ENCODE data around the gene TES.

TES gene

DNA sequence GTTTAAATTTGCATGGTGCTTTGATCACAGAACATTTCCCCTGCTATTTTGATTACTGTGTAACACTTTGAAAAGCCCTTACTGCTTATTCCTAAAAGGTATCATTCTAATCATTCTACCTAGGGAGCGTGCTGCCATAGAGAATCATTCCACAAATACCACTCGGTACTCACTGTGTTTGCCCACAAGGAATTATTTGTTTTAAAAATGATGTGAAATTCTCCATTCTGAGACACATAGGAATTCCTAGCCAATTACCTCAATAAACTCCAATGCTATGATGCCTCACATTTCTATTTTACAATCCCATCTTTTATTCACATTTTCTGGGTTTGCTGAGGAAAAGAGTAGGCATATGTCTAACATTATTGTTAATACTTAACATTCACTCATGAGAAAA lies 16.2 kb upstream of the TES start:
- DNase-seq: no peak

DNA sequence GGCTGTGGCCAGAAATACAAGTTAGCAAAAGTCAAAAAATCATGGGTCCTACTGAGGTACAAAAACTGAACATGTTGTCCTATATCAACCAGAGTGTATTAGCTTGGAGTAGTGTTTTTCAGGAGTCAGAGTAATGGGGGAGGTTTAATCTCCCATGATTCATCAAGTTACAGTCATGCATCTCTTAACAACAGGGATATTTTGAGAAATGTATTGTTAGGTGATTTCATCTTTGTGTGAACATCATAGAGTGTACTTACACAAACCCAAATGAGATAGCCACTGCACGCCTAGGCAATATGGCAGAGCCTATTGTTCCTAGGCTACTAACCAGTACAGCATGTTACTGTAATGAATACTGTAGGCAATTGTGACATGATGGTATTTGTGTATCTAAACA lies 14.9 kb upstream of the TES start:
- no peak for DNase-seq

DNA sequence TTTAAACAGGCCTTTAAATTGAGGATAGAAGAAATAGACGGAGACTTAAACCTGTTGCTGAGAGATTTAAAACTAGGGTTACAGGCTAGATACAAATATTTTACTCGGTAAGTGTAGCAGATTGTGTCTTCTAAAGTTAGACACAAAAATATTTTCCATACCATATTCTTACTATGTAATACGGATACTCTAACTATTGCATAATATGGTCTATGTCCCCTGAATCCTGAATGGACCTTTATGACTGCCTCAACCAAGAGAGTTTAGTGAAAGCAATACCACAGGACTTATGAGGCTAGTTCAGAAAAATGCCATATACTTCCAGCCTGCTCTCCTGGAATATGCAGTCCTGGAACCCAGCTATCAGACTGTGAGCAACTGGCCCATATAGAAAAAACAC lies 13.4 kb upstream of the TES start:
- DNase-seq: no peak

DNA sequence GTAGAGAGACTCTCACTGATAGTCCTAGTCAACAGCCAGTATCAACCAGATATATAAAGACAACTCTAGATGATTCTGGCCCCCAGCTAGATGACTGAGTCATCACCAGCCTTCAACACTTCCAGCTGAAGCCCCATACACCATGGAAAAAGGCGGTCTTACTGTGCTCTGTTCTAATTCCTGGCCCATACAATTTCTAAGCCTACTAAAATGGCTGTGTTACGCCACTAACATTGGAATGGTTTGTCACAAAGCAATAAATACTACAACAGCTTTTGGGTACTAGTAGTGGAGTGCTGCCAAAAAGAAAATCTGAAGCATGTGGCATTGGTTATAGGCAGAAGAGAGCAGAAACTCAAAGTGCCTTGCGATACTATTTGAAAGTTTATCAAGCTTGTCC lies 13.0 kb upstream of the TES start:
- DNase-seq: no peak

DNA sequence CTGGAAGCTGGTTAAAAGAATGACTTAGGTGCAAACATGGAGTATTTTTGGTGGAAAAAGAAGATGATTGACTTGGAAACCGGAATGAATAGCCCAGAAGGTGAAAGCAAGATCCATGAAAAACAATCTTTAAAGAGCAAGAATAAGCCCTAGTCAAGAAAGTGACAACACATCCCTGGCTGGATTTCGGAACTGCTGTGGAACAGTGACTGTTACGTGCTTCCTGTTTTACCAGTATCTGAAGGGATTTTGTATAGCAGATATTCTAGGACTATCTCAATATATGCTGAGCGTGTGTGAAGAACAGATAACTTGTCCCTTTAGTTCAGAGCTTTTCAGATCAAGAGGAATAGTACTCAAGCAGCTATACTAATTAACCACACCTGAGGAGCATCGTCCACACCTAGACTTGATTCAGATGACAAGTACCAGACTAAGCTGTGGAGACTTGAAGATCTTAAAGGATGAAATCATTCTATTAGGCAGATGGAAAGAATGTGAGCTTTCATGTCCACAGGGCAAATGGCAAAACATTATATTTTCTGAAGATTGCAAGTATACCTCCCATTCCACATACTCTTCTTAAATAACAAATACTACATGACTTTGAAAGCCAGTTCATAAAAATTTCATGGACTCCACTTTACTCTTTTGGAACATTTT lies 11.5 kb upstream of the TES start:
- DNase-seq: no peak

DNA sequence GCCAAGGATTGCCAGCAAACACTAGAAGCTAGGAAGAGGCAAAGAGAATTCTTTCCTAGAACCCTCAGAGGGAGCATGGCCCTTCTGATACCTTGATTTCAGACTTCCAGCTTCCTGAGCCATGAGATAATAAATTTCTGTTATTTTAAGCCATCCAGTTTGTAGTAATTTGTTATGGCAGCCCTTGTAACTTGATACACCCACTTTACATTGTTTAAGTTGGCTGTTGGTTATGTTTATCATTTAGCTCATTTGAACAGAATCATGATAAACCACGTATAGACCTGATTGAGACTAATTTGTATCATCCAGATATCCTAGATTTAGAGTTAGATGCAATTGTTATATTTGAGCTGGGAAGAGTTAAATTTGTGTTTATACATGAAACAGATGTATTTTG lies 9.4 kb upstream of the TES start:
- no peak for DNase-seq

DNA sequence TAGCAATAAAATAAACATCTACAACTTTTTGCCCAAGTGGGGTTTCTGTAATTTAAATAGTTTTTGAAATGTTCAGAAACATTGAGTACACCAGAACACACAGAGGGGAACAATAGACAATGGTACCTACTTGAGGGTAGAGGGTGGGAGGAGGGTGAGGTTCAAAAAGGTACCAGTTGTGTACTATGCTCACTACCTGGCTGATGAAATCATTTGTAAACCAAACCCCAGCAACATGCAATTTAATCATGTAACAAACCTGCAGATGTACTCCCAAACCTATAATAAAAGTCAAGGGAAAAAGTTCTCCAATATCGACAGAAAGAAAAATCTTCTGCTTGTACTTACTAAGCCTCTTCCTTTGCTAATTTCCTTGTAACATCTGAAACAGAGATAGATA lies 4.2 kb upstream of the TES start:
- DNase-seq: no peak

DNA sequence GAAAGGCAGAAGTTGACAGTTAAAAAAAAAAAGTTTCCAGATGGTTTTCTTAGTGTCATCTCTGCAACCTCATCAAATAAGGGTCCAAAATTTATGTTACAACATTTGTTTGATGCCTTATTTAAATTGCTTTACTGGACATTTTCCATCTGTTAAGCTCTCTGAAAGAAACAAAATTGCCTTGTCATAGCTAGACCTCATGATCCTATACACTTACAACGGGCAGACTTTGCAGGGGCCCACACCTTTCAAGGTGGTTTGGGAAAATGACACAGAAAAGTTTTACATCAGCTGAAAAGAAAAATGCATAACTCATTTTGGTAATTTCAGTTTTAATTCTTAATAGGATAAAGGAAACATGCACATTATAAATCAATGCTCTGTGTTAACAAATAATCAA lies 1.4 kb upstream of the TES start:
- DNase-seq: no peak

DNA sequence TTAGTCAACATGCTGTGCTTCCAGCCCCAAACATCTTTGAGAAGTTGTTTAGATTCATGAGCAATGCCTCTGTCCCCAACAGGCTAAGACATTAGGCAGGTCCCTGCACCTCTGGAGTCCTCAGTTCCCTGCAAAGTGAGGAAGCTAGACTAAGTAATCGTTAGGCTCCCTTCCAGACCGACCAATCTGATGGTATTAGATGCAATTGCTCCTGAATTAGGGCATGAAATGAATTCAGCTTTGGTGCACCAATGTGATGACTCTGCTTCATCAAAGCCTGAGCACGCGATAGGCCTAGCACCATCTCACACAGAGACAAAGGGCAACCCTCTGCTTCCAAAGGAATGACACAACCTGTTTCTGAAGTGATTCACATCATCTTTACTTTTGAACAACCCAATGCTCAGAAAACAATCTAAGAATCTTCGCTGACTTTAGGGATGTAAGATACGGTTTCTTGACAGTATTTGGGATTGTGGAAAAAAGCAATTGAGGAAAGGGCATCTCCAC lies 723 bp upstream of the TES start:
- no peak for DNase-seq

DNA sequence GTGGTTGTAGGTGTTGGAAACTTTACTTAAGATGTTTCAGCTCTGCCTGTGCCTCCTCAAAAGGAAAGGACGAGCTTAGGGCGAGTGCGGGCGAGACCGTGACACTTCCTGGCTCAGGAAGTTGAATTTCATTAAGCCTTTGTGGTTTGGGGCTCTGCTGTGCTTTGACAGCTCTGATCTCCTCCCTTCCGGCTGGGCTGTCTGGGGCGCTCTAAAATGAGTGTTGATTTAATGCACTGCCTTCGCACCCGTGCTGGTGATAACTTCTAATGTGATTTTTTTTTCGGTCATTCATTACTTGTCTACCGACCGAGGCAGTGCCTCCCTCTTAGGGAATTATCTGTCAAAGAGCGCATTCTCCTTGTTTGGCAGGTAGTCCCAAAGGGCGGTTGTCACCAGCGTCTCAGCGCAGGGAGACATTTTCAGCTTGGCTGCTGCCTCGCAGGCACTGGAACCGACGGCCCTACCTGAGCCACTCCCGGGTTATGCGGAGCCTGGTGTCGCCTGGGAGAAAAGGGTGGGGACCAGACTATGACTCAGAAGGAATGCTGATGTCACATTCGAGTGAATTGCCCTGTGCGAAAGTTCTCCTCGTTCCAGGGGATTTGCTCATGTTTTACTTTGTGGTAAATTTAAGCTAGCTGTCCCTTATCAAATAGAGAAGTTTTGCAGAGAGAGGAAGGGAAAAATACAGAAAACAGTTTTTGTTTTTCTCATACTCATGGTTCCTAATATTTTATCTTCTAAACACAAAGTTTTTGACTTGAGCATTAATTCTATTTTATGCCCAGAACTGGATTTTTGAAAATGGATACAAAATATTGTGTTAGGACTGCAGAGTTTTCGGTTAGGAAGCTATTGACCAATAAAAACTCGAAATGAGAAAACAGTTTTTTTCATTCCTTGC lies 920 bp downstream of the TES start:
- DNase-seq: peak; percentile 88

DNA sequence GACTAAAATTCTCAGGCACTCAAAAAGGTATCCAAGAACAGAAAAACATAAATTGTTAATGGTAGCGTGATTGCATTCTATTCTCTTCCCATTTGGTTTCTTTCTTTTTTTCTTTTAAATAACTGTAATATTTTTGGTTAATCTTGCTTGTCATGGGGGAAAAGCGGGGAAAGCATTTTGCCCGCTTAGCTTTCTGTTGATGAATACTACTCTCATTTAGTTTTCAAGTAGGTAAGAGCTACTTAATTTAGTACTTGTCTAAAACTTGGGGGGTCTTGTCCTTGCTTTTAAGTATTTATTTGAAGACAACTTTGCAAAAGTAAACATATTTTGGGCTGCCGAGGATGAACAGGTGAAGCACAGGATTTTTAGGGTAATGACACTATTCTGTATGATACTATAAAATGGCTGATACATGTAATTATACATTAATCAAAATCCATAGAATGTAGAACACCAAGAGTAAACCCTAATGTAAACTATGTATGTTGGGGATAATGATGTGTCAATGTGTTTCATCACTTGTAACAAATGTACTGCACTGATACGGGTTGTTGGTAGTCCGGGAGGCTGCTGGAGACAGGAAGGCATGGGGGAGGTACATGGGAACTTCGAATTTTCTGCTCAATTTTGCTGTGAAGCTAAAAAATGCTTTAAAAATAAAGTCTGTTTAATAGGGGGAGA lies 1.7 kb downstream of the TES start:
- no peak for DNase-seq

DNA sequence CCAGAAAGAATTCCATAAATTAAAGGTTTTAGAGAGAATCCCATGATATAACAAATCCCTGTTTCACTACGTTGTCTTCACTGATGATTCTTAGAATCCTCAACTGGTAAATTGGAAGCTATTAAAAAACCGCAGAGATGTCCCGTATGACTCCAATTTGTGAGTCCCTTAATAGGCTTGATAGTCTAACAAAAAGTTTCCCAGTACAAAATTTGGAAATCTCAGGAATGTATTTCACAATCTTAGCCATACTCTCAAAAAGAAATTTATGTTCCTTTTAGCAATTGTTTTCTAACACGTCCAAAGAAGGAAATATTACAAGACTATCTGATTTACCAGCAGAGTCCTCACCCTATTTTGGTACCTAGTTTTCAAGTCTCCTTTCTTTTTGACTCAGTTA lies 2.5 kb downstream of the TES start:
- no peak for DNase-seq

DNA sequence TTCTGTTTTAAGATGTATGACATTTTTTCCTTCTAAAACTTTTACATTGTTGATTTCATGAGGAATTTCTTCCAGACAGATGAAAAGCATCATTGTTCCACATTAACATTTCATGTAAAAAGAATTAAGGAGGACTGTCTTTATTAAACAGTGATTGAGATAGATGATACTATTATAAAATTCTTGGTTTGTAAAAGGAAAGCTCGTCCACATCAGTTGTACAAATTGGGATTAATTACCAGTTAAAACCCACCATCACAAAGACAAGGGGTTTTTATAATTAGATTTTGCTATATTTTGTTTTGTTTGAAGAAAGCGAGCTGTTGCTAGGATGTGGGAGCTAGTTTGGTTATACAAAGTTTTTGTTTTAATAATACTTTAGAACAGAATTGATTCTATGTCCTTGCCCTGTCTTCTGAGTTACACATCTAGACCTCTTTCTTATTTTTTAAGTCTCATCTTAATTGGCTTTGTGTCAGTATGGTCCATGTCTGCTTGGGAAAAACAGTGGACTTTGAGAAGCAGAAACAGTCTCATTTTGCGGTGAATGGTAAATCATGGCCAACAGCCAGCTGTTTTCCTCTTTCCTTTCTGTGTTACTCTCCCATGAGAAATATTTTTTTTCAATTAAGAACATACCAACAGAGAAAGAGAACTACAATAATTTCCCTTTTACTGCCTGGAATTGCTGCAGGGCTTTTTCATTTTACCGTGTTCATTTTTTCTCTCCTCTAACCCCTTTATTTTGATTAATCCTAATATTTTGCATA lies 3.2 kb downstream of the TES start:
- DNase-seq: no peak

DNA sequence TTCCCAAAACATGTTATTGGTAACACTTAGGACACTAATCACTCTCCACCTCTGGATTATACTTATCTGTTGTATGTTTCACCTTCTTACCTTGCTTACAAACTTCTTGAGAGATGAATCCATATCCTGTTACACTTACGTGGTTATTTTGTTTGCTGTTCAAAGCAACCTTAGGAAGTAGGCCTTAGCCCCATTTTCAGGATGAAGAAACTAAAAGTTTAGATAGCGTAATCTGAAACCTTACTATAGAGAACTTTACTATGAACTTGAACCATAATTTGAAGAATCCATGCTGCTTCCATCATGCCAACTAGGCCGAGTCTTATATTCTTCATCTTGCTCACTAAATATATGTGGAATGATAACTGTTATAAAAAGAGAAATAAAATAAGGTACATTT lies 4.6 kb downstream of the TES start:
- no peak for DNase-seq

DNA sequence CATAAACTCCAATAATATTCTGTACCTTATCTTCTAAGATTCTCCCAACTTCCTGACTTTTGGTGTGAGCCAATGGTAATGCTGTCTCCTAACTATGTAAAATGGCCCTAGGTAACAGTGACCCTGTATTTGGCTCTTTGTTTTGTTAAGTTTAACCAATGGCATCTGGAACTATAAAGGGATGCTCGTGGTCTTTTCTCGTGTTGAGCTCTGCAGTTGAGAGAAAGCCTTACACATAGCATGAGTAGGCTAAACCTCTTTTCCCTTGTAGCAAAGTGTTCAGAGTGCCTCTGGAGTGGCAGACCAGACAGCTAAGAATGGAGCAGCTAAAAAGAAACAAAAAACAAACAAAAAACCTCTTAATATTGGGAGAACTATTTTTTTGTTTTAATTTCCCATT lies 5.2 kb downstream of the TES start:
- DNase-seq: no peak

DNA sequence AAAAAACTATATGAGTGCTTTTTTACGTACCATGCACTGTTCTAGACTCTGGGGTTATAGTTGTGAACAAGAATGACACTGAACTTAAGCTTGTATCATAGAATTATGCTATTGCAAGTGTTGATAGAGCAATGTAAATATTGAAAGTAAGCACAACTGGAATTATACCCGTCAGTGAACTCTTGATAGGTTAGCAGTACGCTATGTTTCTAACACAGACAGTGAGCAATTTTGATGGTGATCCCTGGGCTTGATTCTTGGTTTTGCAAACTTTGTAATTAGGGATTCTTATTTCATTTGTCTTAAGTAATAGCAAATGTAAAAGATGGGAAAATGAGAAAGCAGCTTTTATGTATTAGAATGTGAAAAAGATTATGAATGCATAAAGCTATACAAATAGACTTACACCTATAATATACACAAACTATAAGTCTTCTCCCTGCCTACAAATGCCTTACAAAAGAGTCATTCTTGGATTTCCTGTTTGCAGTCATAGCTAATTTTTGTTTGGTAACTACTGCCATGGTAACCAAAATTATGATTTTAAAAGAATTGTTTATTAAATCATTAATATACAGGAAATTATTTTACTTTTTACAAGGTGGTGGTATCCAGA lies 6.7 kb downstream of the TES start:
- DNase-seq: no peak

DNA sequence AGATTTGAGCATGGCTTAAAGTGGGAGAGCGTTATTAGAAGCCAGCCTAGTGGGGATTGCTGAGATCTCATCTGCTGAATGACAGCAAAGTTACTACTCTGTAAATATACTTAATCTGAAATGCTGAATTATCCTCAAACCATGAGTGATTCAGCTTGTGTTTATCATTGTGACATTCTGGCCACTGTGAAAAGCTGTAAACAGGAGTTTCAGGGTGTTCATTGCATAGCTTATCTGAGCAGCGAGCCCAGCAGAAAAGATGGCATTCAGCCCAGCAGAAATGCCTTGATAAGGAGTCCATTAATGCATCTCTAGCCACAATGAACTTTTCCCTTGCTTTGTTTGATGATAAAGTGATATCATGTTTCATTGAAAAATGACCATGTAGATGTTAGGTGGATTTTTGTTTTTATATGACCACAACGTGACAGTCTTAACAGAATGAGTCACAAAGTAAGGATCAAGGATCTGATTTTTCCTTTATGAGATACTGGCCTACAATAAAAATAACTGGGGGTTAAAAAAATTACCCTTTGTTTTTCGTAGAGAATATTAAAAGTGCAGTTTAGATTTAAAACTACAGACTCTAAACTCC lies 7.8 kb downstream of the TES start:
- no peak for DNase-seq

DNA sequence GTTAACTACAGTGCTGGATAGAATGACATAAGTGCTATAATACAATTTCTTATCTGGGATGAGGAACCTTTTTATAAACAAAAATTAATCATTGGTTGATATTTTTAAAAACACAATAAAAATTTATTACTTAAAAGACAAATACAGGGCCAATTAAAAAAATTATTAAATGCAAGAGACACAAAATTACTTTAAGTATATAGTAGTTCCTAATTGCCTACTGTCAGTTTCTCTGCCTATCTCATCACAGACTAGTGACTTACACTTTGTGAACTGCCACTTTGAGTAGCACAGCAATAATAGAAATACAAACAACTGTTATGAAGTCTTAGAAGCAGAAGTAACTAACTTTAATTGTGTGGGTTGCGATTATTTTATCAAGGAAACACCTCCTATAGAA lies 8.4 kb downstream of the TES start:
- no peak for DNase-seq

DNA sequence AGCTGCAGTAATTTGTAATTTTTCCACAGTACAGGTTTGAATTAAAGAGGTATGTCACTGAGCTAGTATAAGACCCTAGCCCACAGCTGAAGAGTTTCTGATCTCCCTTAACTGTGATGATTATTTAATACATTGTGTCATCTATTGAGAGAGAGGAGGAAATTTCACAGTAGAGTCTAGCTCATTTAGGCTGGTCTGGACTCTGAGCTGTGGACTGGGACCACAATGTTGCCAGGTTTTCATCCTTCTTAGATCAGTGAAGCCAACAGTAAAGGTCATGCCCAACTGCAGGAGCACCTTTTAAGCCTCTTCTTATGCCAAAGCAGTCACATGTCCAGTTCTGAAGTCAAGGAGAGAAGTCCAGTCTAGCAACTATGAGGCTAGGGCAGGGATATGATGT lies 8.9 kb downstream of the TES start:
- DNase-seq: no peak

DNA sequence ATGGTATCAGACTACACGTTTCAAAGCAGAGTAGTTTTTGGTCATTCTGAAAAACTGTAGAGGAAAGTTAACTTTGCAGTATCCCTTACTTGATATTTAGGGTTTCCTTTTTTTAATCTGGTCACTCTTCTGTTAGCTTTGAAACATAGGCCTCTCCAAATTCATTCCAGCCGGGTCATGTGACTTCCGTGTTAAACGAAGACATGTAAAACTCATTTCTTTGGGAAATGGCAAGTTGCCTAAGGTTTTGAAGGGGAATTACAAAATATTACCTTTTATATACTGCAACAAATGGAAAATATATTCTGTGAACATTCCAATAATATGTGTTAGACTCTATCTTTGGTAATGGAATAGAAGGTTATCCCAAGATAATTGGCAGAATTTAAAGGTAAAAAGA lies 9.5 kb downstream of the TES start:
- no peak for DNase-seq

DNA sequence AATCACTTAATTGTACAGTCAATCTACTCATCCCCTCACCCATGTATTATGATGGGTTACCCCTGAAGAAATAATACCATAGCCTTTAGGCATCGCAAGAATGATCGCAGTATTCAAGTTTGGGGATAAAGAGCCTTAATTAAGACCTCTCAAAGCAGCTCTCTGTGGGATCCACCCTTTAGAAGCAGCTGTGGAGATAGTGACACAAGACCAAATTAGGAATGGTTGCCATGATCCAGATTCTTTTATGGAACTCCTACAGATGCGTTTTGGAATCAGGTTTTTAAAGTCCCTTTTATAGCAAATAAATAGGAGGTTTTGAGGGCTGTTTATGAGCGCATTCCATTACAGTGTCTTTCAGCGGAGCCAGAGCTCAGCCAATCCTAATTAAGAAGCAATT lies 12.2 kb downstream of the TES start:
- DNase-seq: no peak

DNA sequence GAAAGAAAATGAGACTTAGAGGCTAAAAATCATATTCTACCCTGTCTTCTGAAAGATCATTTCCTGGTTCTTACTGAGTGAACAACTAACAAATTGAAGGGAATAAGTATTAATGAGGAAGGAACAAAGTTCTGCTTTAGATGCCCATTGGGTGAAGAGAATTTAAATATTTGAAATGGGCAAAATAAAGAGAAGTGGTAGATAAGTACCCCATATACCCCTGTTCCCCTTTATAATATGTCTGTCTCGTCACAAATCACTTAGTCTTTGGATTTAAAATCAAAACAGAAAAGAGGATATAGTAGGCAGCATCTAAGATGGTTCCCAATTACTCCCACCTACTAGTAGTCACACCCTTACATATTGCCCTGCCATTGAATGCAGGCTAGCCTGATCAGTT lies 13.2 kb downstream of the TES start:
- DNase-seq: no peak

All from activated CD4-positive, alpha-beta T cell treated with anti-CD3 and anti-CD28 coated beads, Interleukin-10, Interleukin-2, amounts not matched to agents 100 ng/mL and 50 ng/mL, durations not matched to agents 16 hours and 8 hours (primary cell).